Measurements from ENCODE around the gene ISL2.

ISL2 gene

GRCh38 chr15:76343313-76343996 is 6.9 kb downstream of the ISL2 start:
- DNase-seq, result no peak

DNA sequence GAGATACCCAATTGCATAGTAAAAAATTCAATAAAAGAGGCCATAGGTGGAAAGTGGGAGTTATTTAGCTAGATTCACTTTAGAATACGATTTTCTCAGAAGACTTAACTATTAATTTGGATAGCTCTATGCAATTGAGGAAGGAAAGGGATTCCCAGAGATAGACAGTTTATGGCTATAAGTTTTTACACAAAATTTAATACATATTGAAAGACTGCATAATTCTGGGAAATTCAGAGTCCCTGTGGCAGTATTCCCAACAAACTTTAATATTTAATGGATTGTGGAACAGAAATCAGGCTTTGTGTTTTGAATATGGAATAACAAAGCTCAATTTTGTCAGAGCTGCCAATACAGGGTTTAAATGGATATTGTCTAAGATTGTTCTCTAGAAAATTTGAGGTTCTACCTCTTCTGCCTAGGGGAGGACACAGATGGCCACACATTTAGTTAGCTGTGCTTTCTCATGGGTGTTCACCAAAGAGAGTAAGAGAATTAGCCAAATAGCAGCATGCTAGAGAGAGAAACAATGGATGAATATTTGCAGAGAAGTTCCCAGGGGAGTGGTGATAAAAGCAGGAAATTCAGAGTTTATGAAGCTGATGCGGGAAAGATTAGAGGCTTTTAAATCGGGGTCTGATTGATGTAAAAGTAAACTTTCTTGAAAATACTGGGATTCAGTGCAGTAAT is 8.5 kb downstream of the ISL2 start:
- peak; percentile 88 for DNase-seq

DNA sequence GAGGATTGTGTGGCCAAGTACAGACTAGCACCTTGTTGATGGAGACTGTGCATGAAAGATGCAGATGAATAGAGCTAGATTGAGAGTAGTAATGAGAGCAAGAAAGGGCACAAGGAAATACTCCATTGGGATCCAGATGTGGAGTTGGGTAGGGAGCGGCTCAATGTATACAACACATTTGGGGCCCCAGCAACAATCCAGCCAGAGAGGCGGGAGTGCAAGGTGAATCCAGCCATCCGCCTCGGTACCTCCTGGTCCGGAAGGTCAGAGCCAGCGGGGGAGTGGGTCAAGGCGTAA is 9.0 kb downstream of the ISL2 start:
- DNase-seq, result peak; percentile 86

- DNase-seq, result peak; percentile 55
Observed at GRCh38 chr15:76345880-76346668, 9.5 kb downstream of the ISL2 start.

DNA sequence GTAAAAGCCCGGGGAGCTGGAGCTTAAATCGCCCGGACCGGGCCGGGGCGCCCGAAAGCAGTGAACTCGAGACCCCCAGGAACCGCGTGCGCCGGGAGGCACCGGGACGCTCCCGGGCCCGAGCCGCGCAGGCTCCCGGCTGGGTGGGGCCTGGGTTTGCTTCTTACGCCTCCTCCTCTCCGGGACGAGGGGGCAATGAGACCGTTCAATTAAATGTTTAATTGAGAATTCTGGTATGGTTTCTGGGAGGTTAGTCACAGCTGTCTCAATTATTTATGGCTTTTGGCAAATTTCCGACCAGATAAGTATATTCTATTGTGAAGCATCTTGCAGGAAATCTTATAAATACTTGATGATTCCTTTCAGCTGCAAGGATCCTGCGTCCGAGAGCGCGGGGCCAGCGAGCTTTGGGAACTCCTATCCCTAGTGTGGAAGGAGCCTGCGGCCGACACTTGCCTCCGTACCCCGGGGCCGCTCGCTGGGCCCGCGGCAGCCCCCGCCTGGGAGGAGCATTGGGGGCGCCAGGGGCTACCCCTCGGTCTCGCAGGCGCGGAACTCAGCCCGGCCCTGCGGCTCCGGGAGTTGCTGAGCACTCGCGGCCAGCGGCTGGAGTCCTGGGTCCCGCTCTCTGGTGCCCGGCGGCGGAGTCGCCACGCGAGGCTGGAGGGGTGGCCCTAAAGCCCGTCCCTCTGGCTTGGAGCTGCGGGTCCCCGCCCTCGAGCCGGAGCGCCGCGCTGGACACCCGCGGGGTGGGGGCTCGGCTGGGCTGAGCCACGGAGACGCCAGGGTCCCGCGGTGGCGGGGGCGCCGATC is 10.3 kb downstream of the ISL2 start:
- DNase-seq, result peak; percentile 55

DNA sequence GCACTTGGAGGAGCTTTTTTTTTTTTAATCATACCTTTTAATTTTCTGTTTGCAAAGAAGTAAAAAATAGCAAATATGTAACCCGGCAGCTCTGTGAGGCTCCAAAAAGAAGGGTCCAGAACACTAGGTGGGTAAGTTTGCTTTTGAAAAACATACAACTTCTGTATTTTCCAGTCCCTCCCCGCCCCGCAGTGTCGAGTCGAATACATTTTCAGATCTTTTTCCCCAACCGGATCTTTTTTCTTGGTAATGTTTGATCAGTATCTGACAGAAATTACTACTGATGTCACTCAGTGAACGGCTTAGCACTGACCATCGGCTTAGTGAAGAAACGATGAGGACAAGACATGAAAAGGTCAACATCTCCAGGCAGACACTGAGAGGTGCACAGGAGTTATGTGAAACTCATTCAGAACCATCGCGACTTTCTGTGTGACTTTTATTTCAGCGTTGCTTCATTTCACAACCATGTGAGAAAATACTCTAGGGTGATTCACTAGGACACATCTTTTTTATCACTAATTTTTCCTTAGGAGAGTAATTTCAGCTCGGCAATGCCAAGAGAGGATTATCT is 11.0 kb downstream of the ISL2 start:
- no peak for DNase-seq

GRCh38 chr15:76349301-76350070 is 12.9 kb downstream of the ISL2 start:
- DNase-seq, result no peak

GRCh38 chr15:76353023-76353577 is 16.5 kb downstream of the ISL2 start:
- no peak for DNase-seq

GRCh38 chr15:76353903-76354302 is 17.3 kb downstream of the ISL2 start:
- DNase-seq, result peak; percentile 58

GRCh38 chr15:76354823-76355440 is 18.4 kb downstream of the ISL2 start:
- no peak for DNase-seq

GRCh38 chr15:76358453-76358852 is 21.9 kb downstream of the ISL2 start:
- DNase-seq, result no peak

- DNase-seq, result peak; percentile 51
Observed at GRCh38 chr15:76359152-76359551, 22.6 kb downstream of the ISL2 start.

GRCh38 chr15:76360416-76360815 is 23.8 kb downstream of the ISL2 start:
- DNase-seq, result peak; percentile 31

GRCh38 chr15:76363251-76363650 is 26.7 kb downstream of the ISL2 start:
- DNase-seq, result peak; percentile 46

DNA sequence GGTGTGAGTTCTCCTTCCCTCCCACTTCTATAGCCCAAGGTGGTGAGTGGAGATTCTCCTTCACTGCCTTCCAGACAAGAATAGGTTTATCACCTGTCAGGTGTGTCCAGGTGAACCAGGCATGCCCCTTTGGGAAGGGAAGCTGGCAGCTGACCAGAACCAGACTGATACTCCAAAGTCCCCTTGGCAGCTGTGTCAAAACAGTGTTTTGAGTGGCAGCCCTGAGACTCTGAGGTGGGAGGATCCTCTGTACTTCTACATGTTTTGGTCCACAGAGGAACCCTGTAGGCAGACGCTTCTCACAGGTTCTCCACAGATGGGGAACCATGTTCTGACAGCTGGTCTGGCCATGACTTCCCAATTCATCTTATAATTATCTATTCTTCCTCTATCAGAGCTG is 30.1 kb downstream of the ISL2 start:
- peak; percentile 89 for DNase-seq

DNA sequence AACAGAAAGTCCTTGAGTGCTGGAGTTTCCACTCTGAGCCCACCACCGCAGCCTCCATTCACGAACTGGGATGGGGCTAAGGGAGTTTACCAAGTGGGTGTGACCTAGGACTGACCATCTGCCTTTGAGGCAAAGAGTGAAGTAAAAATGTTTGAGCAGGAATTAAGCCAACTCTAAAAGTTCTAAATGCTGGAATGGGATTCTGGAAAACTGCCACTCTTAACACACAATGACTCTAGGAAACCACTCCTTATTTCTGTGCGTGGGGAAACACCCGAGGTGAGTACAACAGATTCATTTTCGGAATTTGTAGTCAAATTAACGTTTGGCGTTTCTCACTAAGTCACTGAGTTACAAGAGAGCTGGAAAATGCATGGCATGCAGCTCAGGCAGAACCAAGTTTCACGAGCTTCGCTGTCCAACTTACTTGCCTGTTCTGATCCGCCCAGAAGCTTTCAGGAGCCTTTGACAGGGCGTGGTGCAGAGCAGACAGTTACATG is 31.6 kb downstream of the ISL2 start:
- peak; percentile 60 for DNase-seq

DNA sequence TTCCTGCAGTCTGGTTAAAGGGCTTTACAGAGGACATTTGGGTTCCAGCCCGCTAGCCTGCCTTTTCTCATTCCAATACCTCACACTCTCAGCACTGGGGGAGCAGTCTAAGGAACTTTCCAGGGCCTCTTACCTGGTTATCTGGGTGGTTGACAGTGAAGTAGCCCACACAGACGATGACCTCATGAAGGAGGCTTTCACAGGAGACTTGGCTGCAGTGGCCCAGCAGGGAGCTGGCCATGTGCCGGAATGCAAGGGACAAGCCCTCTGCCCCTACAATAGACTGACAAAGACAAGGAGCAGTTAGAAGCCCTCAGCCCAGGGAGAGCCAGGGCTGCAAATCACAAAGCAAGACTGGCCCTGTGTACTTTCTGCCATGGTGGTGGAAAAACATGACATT is 39.5 kb downstream of the ISL2 start:
- DNase-seq, result no peak

DNA sequence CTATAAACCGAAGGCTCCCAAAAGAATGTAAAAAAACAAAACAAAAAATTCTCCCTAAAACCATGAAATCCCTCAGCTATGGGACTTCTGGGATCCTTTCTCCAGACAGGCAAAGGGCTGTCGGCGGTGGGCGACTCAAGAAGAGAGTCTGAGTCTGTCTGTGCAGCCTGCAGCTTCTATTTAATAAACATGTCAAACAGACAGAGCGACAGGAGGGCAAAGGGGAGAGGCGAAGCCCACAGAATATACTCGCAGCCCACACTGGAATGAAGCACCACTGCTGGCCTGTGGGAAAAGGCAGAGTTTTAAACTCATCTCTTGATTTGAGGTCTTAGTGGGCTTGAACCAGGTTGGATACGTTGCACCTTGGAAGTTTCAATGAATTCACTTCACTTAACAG is 40.2 kb downstream of the ISL2 start:
- DNase-seq, result no peak

DNA sequence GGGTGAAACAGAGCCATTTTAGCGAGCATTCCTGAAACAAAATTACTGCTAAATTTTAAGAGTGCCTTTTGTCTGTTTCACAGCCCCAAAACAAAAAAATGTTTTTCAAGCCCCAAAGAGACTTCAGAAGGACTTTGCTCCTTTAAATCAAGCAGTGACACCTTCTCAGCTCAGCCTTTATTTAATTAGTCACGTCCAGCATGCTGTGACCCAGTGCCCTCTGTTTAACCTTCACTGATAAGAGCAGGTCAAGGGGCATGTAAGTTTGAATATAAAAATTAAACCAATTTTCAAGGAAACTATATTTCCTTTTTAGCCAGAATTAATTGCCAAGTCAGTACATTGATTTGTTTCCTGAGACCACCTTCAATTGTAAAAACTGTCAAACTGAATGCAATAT is 40.6 kb downstream of the ISL2 start:
- no peak for DNase-seq

DNA sequence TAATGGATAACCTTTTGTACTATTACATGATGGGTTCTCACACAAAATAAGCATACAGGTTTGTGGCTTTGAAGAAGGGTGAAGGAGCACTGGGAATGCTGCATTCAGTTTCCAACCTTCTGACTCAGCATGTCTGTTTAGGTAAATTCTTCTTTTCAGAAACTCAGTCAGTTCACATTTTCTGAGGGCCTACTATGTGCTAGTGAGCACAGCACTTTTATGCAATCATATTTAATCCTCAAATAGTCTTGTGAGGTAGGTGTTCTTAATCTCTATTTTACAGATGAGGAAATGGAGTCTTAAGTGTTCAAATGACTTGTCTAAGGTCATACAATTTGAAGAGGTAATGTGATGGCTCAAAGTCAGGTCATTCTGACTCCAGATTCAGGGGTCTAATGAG is 41.2 kb downstream of the ISL2 start:
- DNase-seq, result no peak

GRCh38 chr15:76378691-76379090 is 42.1 kb downstream of the ISL2 start:
- DNase-seq, result no peak
